Measurements from ENCODE around the gene SLC10A3. TPM values are rescaled to one million over a fixed set of nuclear protein-coding genes. Genes with fewer than 3 reads are reported as not detected.
A peak's percentile ranks its signal among the peaks of the same experiment; 100 is the strongest.

Gene SLC10A3
- total RNA-seq, 6 donors from 2014 or later: 16.8 to 33.4 (median 28.7) TPM

DNA sequence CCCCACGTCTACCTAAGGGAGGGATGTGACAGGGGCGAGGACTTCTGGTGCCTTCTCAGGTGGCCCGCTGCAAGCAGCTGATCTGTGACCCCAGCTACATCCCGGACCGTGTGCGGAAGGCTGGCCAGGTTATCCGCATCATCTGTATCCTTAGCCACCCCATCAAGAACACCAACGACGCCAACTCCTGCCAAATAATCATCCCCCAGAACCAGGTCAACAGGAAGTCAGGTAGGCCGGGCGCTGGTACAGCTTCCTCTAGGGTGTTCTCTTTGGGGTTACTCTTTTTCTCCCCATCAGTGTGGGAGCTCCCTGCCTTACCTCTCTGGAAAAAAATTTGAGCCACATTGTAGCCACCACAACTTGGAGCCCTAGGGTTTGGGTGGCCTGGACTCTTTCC lies 48.9 kb downstream of the SLC10A3 start:
- 90 to 92% methylated on average over 5 to 11 of the region's 11 CpGs for WGBS, 2 donors
- peaks cover 0 to 39% (median 19%) of the 10 kb centered on the region in 4 donors for H3K36me3 ChIP-seq
- no peak for ATAC-seq (ENCODE audit: low FRiP score in 2 of 2)
- no peak overlapping the region for H3K4me3 ChIP-seq
- no peaks in the 10 kb centered on the region for H3K9me3 ChIP-seq
- H3K27me3 ChIP-seq: no peaks in the 10 kb centered on the region
- H3K27ac ChIP-seq: no peak overlapping the region
- H3K4me1 ChIP-seq: peaks cover 6 to 39% (median 10%) of the 10 kb centered on the region in 4 donors
- TF ChIP-seq, protein P1, sequence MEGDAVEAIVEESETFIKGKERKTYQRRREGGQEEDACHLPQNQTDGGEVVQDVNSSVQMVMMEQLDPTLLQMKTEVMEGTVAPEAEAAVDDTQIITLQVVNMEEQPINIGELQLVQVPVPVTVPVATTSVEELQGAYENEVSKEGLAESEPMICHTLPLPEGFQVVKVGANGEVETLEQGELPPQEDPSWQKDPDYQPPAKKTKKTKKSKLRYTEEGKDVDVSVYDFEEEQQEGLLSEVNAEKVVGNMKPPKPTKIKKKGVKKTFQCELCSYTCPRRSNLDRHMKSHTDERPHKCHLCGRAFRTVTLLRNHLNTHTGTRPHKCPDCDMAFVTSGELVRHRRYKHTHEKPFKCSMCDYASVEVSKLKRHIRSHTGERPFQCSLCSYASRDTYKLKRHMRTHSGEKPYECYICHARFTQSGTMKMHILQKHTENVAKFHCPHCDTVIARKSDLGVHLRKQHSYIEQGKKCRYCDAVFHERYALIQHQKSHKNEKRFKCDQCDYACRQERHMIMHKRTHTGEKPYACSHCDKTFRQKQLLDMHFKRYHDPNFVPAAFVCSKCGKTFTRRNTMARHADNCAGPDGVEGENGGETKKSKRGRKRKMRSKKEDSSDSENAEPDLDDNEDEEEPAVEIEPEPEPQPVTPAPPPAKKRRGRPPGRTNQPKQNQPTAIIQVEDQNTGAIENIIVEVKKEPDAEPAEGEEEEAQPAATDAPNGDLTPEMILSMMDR (IDR thresholded peaks at IDR 0.05): no peak
- TF ChIP-seq EP300 (IDR thresholded peaks at IDR 0.05) (no peak), POLR2A (IDR thresholded peaks at IDR 0.05) (no peak), POLR2AphosphoS5 (IDR thresholded peaks at IDR 0.05) (no peak)
- no peak for DNase-seq

- Histone ChIP-seq H3K27me3 (no peaks in the 10 kb centered on the region), H3K4me1 (peaks cover 9 to 36% (median 10%) of the 10 kb centered on the region in 4 donors), H3K4me3 (no peak overlapping the region), H3K36me3 (peaks cover 0 to 35% (median 19%) of the 10 kb centered on the region in 4 donors), H3K27ac (no peak overlapping the region), H3K9me3 (peaks cover 0 to 4% (median 0%) of the 10 kb centered on the region in 4 donors)
- ATAC-seq (ENCODE audit: low FRiP score in 2 of 2): no peak
- WGBS, 2 donors: 87 to 93% methylated on average over 8 to 17 of the region's 17 CpGs
- TF ChIP-seq, protein P1 (IDR thresholded peaks at IDR 0.05): no peak
- no peak for TF ChIP-seq POLR2AphosphoS5 (IDR thresholded peaks at IDR 0.05)
- TF ChIP-seq EP300 (IDR thresholded peaks at IDR 0.05): no peak
- TF ChIP-seq POLR2A (IDR thresholded peaks at IDR 0.05): no peak
- DNase-seq: no peak
Measured at GRCh38 chrX:154440623-154441357, 49.6 kb downstream of the SLC10A3 start.

DNA sequence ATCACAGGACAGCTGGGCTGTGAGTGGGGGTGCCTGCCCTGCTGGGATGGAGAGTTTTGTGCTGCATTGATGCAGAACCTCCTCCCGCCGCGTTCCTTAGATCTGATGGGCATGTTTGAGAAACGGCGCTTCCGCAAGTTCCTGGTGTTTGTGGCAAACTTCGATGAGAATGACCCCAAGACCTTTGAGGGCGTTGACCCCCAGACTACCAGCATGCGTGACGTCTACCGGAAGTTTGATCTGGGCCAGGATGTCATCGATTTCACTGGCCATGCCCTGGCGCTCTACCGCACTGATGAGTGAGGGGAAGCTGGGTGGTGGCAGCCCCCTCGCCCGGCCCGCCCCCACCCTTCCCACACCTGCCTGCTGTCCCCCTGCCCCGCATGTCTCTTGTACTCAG lies 50.6 kb downstream of the SLC10A3 start:
- no peak for DNase-seq
- Histone ChIP-seq H3K9me3 (peaks cover 0 to 4% (median 0%) of the 10 kb centered on the region in 4 donors), H3K27me3 (no peaks in the 10 kb centered on the region), H3K36me3 (peaks cover 0 to 41% (median 23%) of the 10 kb centered on the region in 4 donors), H3K27ac (no peak overlapping the region), H3K4me3 (no peak overlapping the region), H3K4me1 (peaks cover 5 to 26% (median 6%) of the 10 kb centered on the region in 4 donors)
- no peak for ATAC-seq (ENCODE audit: low FRiP score in 2 of 2)
- TF ChIP-seq, protein P1 (IDR thresholded peaks at IDR 0.05): no peak
- TF ChIP-seq POLR2A (IDR thresholded peaks at IDR 0.05) (no peak), EP300 (IDR thresholded peaks at IDR 0.05) (no peak), POLR2AphosphoS5 (IDR thresholded peaks at IDR 0.05) (no peak)
- WGBS, 2 donors: 81 to 87% methylated on average over 6 to 18 of the region's 18 CpGs

- DNase-seq (no peak), ATAC-seq (ENCODE audit: low FRiP score in 2 of 2) (no peak)
- Histone ChIP-seq H3K36me3 (peaks cover 0 to 57% (median 29%) of the 10 kb centered on the region in 4 donors), H3K27ac (peak overlapping the region in 3 of 4 donors; percentile 86 to 96 (median 90)), H3K4me1 (peaks cover 3 to 23% (median 4%) of the 10 kb centered on the region in 4 donors), H3K9me3 (peaks cover 0 to 4% (median 0%) of the 10 kb centered on the region in 4 donors), H3K27me3 (no peaks in the 10 kb centered on the region), H3K4me3 (peak overlapping the region; percentile 53 to 84 (median 74))
- TF ChIP-seq, protein P1 (IDR thresholded peaks at IDR 0.05): no peak
- TF ChIP-seq EP300 (IDR thresholded peaks at IDR 0.05) (no peak), POLR2A (IDR thresholded peaks at IDR 0.05) (no peak), POLR2AphosphoS5 (IDR thresholded peaks at IDR 0.05) (no peak)
- WGBS, 2 donors: 43 to 66% methylated on average over 13 to 28 of the region's 28 CpGs
Measured at GRCh38 chrX:154437971-154438893, 52.2 kb downstream of the SLC10A3 start.

Small RNA genes within 50 kb of the gene (small RNA-seq; reads per million reads assigned to genes)
- gene MIR6858: 0 to 1.0 (median 0.23) reads per million in 4 donors
- gene RN7SL697P: 0 reads per million in 4 donors

Other genes starting within 250 kb of the SLC10A3 start
- gene OPN1MW3, start 233.0 kb downstream of the SLC10A3 start, total RNA-seq: not detected
- not detected for gene TEX28, start 195.5 kb downstream of the SLC10A3 start, total RNA-seq
- 1 to 10 TPM in 1 of 6 donors, under 1 TPM in 2, not detected in 3; 0.20 to 1.2 (median 0.24) TPM for gene TKTL1, start 194.8 kb downstream of the SLC10A3 start, total RNA-seq
- gene FLNA, start 116.0 kb downstream of the SLC10A3 start, total RNA-seq: 1,000 to 10,000 TPM in 5 of 6 donors, 100 to 1,000 TPM in 1; 800 to 1,760 (median 1,298) TPM
- 10 to 100 TPM; 42.3 to 60.8 (median 53.6) TPM for gene EMD, start 111.3 kb downstream of the SLC10A3 start, total RNA-seq
- gene RPL10, start 92.3 kb downstream of the SLC10A3 start, total RNA-seq: 1,000 to 10,000 TPM; 1,246 to 5,225 (median 2,943) TPM
- 10 to 100 TPM; 18.9 to 55.5 (median 48.2) TPM for gene DNASE1L1, start 81.4 kb downstream of the SLC10A3 start, total RNA-seq
- gene TAFAZZIN, start 79.1 kb downstream of the SLC10A3 start, total RNA-seq: 100 to 1,000 TPM in 2 of 6 donors, 10 to 100 TPM in 4; 39.1 to 228 (median 49.9) TPM
- 100 to 1,000 TPM in 4 of 6 donors, 10 to 100 TPM in 2; 70.3 to 183 (median 108) TPM for gene ATP6AP1, start 62.0 kb downstream of the SLC10A3 start, total RNA-seq
- gene GDI1, start 53.5 kb downstream of the SLC10A3 start, total RNA-seq: 100 to 1,000 TPM in 2 of 6 donors, 10 to 100 TPM in 4; 81.2 to 237 (median 96.0) TPM
- gene FAM50A, start 46.5 kb downstream of the SLC10A3 start, total RNA-seq: 100 to 1,000 TPM in 1 of 6 donors, 10 to 100 TPM in 5; 59.0 to 144 (median 72.7) TPM
- 100 to 1,000 TPM in 1 of 6 donors, 10 to 100 TPM in 4, 1 to 10 TPM in 1; 7.9 to 195 (median 36.3) TPM for gene PLXNA3, start 32.3 kb downstream of the SLC10A3 start, total RNA-seq
- gene LAGE3, start 11.3 kb downstream of the SLC10A3 start, total RNA-seq: 10 to 100 TPM; 16.6 to 25.4 (median 20.2) TPM
- 10 to 100 TPM; 13.6 to 52.2 (median 43.8) TPM for gene UBL4A, start 4.0 kb downstream of the SLC10A3 start, total RNA-seq
- 10 to 100 TPM; 41.0 to 67.1 (median 49.3) TPM for gene FAM3A, start 25.6 kb upstream of the SLC10A3 start, total RNA-seq
- gene G6PD, start 56.2 kb upstream of the SLC10A3 start, total RNA-seq: 100 to 1,000 TPM in 2 of 6 donors, 10 to 100 TPM in 4; 50.4 to 112 (median 81.7) TPM
- gene IKBKG, start 57.0 kb upstream of the SLC10A3 start, total RNA-seq: 10 to 100 TPM; 11.1 to 46.3 (median 39.7) TPM
- not detected for gene CTAG1A, start 94.5 kb upstream of the SLC10A3 start, total RNA-seq
- not detected for gene CTAG1B, start 128.7 kb upstream of the SLC10A3 start, total RNA-seq
- gene CTAG2, start 162.9 kb upstream of the SLC10A3 start, total RNA-seq: not detected

All from upper lobe of left lung (tissue), 6 donors.